IMR-90 (cell line): Measurements from ENCODE around the gene TUBGCP6. TPM values are rescaled to one million over a fixed set of nuclear protein-coding genes. Genes with fewer than 3 reads are reported as not detected.

Experiments used
- ATAC-seq: fragments of 200-7000 bp; cut with Tn5 transposase; 2 replicates; pipeline ENCODE4 v1.9.1; 2020; ENCODE audit warnings: low read depth, mild to moderate bottlenecking, moderate library complexity
- BruUV-seq: library from RNA; stranded (reverse); fragments of 400-500 nt; replicated peaks from 2 replicates; lab custom pipeline; 2021; lab: Mats Ljungman, UMichigan
- CTCF ChIA-PET: fragments of 300-600 bp; formaldehyde crosslinking; extraction: SDS; loops from one replicate; lab custom pipeline; 2021; ENCODE audit warnings: antibody characterized with exemption; lab: Yijun Ruan, JAX
- POLR2A ChIA-PET: fragments of 300-600 bp; sonication (Branson Sonifier 250); formaldehyde crosslinking; loops from one replicate; lab custom pipeline; 2022; ENCODE audit warnings: antibody characterized with exemption; ENCODE audit not compliant: unreplicated experiment; lab: Charles Lee
- DNase-seq: peaks from one replicate; pipeline ENCODE4 v3.0.0; 2013
- H2AFZ ChIP-seq: replicated peaks from 2 replicates; pipeline ENCODE3; 2013; ENCODE audit warnings: low read length, mild to moderate bottlenecking; ENCODE audit not compliant: poor library complexity
- H2AK5ac ChIP-seq: 2 replicates; pipeline ENCODE4 v1.6.1; 2013; ENCODE audit warnings: low read depth, low read length, inconsistent platforms
- H2AK9ac ChIP-seq: replicated peaks from 2 replicates; pipeline ENCODE3; 2013; ENCODE audit warnings: mild to moderate bottlenecking, low read depth, low read length, moderate library complexity; ENCODE audit not compliant: poor library complexity
- H2BK120ac ChIP-seq: 2 replicates; pipeline ENCODE4 v1.6.1; 2013; ENCODE audit warnings: low read depth, low read length, inconsistent platforms
- H2BK15ac ChIP-seq: 3 replicates; pipeline ENCODE4 v1.6.1; 2013; ENCODE audit warnings: low read depth, low read length, inconsistent platforms
- H2BK20ac ChIP-seq: 2 replicates; pipeline ENCODE4 v1.6.1; 2013; ENCODE audit warnings: low read depth, mild to moderate bottlenecking, inconsistent platforms, low read length, moderate library complexity
- H2BK5ac ChIP-seq: 2 replicates; pipeline ENCODE4 v1.6.1; 2013; ENCODE audit warnings: mild to moderate bottlenecking, low read depth, low read length, inconsistent platforms; ENCODE audit not compliant: poor library complexity, severe bottlenecking
- H3K14ac ChIP-seq: replicated peaks from 2 replicates; pipeline ENCODE4 v1.6.1; 2013; ENCODE audit warnings: low read depth, low read length, inconsistent platforms
- H3K18ac ChIP-seq: 2 replicates; pipeline ENCODE4 v1.6.1; 2013; ENCODE audit warnings: low read depth, low read length, control low read depth
- H3K23ac ChIP-seq: 2 replicates; pipeline ENCODE4 v1.6.1; 2013; ENCODE audit warnings: low read depth, low read length, inconsistent platforms
- H3K27ac ChIP-seq: 2 replicates; pipeline ENCODE4 v1.5.1; 2013; ENCODE audit warnings: mild to moderate bottlenecking, control low read depth, low read length; ENCODE audit not compliant: insufficient read depth
- H3K27me3 ChIP-seq: 2 replicates; pipeline ENCODE4 v1.6.1; 2013; ENCODE audit warnings: low read length; ENCODE audit not compliant: control insufficient read depth, insufficient read depth
- H3K36me3 ChIP-seq: 2 replicates; pipeline ENCODE4 v1.6.1; 2013; ENCODE audit warnings: low read length, mixed read lengths; ENCODE audit not compliant: control insufficient read depth, insufficient read depth
- H3K4ac ChIP-seq: 2 replicates; pipeline ENCODE4 v1.6.1; 2013; ENCODE audit warnings: low read depth, low read length, inconsistent platforms
- H3K4me1 ChIP-seq: 2 replicates; pipeline ENCODE4 v1.6.1; 2013; ENCODE audit warnings: low read length, mixed read lengths; ENCODE audit not compliant: control insufficient read depth, insufficient read depth
- H3K4me2 ChIP-seq: 2 replicates; pipeline ENCODE4 v1.6.1; 2013; ENCODE audit warnings: low read depth, mild to moderate bottlenecking, control low read depth, low read length, moderate library complexity
- H3K4me3 ChIP-seq: 2 replicates; pipeline ENCODE4 v1.5.1; 2013; ENCODE audit warnings: low read depth, mild to moderate bottlenecking, control low read depth, low read length, moderate library complexity; ENCODE audit not compliant: insufficient read depth
- H3K56ac ChIP-seq: 2 replicates; pipeline ENCODE4 v1.6.1; 2013; ENCODE audit warnings: low read length, inconsistent platforms; ENCODE audit not compliant: insufficient read depth; ENCODE audit errors: extremely low read depth
- H3K79me1 ChIP-seq, 2 experiments: 2 replicates each; pipeline ENCODE4 v1.6.1; 2013; ENCODE audit warnings: low read length in 2 of 2, inconsistent platforms in 1 of 2, low read depth in 1 of 2
- H3K9ac ChIP-seq: 2 replicates; pipeline ENCODE4 v1.6.1; 2013; ENCODE audit warnings: low read depth, low read length, control low read depth
- H3K9me1 ChIP-seq: 2 replicates; pipeline ENCODE4 v1.6.1; 2013; ENCODE audit warnings: low read length, inconsistent platforms; ENCODE audit not compliant: insufficient read depth
- H3K9me3 ChIP-seq: 2 replicates; pipeline ENCODE4 v1.6.1; 2013; ENCODE audit warnings: low read length; ENCODE audit not compliant: control insufficient read depth, insufficient read depth
- H4K20me1 ChIP-seq: 2 replicates; pipeline ENCODE4 v1.6.1; 2013; ENCODE audit warnings: low read length, inconsistent platforms; ENCODE audit not compliant: insufficient read depth
- H4K5ac ChIP-seq: 2 replicates; pipeline ENCODE4 v1.6.1; 2013; ENCODE audit warnings: mild to moderate bottlenecking, low read depth, low read length, control low read depth
- H4K8ac ChIP-seq, 2 experiments: 2 replicates each; pipeline ENCODE4 v1.6.1; 2013; ENCODE audit warnings: low read depth in 2 of 2, low read length in 2 of 2, control low read depth in 1 of 2, inconsistent platforms in 1 of 2
- H4K91ac ChIP-seq: 2 replicates; pipeline ENCODE4 v1.6.1; 2013; ENCODE audit warnings: low read depth, low read length, inconsistent platforms; ENCODE audit not compliant: insufficient read depth
- BHLHE40 ChIP-seq: fragments of 150-350 bp; IDR thresholded peaks from 2 replicates; pipeline ENCODE4 v1.6.1; 2016; ENCODE audit warnings: mild to moderate bottlenecking, low read depth, low read length
- MAFK ChIP-seq: IDR thresholded peaks from 2 replicates; pipeline ENCODE4 v1.6.1; 2012; ENCODE audit warnings: low read depth, low read length, improper control_type of control experiment
- MAZ ChIP-seq: IDR thresholded peaks from 2 replicates; pipeline ENCODE4 v1.6.1; 2012; ENCODE audit warnings: low read depth, mild to moderate bottlenecking, low read length, improper control_type of control experiment, moderate library complexity, borderline replicate concordance
- POLR2A ChIP-seq: IDR thresholded peaks from 2 replicates; pipeline ENCODE4 v1.6.1; 2012; ENCODE audit warnings: mild to moderate bottlenecking, low read depth, low read length
- WGBS, 2 experiments: methylation state at CpG; one replicate each; pipeline versions ENCODE4 v1.1.5 to v1.1.7; 2013; ENCODE audit warnings: missing lambda C conversion rate in 2 of 2; ENCODE audit not compliant: insufficient read length in 1 of 2; ENCODE audit errors: extremely low coverage in 2 of 2; 5-methylcytosine and 5-hydroxymethylcytosine counted together
- dilution Hi-C: fragments of 300-500 bp; cut with HindIII; formaldehyde crosslinking; loops from one replicate; pipeline ENCODE4 v1.14.3; 2018; ENCODE audit warnings: low sequenced_read_pairs; ENCODE audit not compliant: unreplicated experiment
- in situ Hi-C: fragments of 300-500 bp; cut with MboI; formaldehyde crosslinking; loops from 3 replicates; pipeline ENCODE4 v1.14.3; 2019; ENCODE audit warnings: low sequenced_read_pairs, inconsistent platforms, mixed read lengths
- intact Hi-C: fragments of 100-400 bp; cut with micrococcal nuclease; formaldehyde crosslinking; loops from 2 replicates; pipeline ENCODE4 v1.10.0; 2022
- polyA plus RNA-seq, 3 experiments: library from polyadenylated mRNA; depleted of rRNA; stranded (reverse); fragments of >200 nt; gene quantifications; 2 replicates each; pipeline ENCODE4 v1.2.3, GENCODE V29; 2012; ENCODE audit warnings: low replicate concordance in 1 of 3
- total RNA-seq: library from RNA; depleted of rRNA; stranded (reverse); fragments of >200 nt; gene quantifications from 2 replicates; pipeline ENCODE4 v1.2.3, GENCODE V29; 2012

Gene TUBGCP6
- total and polyA plus RNA-seq, 2 of the 4 experiments (the other 2 are of a cell fraction): 10.8 to 28.6 TPM

GRCh38 chr22:50224071-50224470 lies 20.8 kb downstream of the TUBGCP6 start:
- Histone ChIP-seq H3K36me3 (peaks cover 65% of the 10 kb centered on the region), H2AK5ac (no peak overlapping the region), H3K14ac (no peak overlapping the region), H3K9me3 (no peaks in the 10 kb centered on the region), H4K91ac (no peak overlapping the region), H2BK120ac (no peak overlapping the region), H2AK9ac (no peak overlapping the region), H3K9me1 (peaks cover 3% of the 10 kb centered on the region; the same call in 1 of the 2 replicates), H3K4me3 (no peak overlapping the region), H3K79me1 (peaks cover 4 to 17% of the 10 kb centered on the region in 2 experiments; a peak in 2 of 4 replicates), H4K20me1 (peaks cover 12% of the 10 kb centered on the region), H3K4me2 (no peak overlapping the region), H3K18ac (no peak overlapping the region), H3K27me3 (no peaks in the 10 kb centered on the region), H4K8ac (no peak overlapping the region), H2AFZ (no peak overlapping the region), H2BK15ac (no peak overlapping the region), H2BK20ac (no peak overlapping the region), H3K23ac (no peak overlapping the region), H4K5ac (no peak overlapping the region), H3K9ac (no peak overlapping the region), H3K27ac (no peak overlapping the region), H3K4ac (no peak overlapping the region), H3K56ac (no peak overlapping the region), H2BK5ac (no peak overlapping the region), H3K4me1 (no peaks in the 10 kb centered on the region)
- no TSS peak for BruUV-seq
- in situ Hi-C loops (loop anchor here (25.0 kb wide), 1 partner anchor 412 kb away; no protein-coding TSS in a partner anchor), dilution Hi-C loops (no loop called here), intact Hi-C loops (no loop called here)
- ATAC-seq (no peak), DNase-seq (no peak)
- 88% methylated on average over 8 of the region's 16 CpGs; no CpG with 5 or more reads in 1 of the 2 experiments for WGBS, 2 experiments
- ChIA-PET POLR2A (no interaction called here), CTCF (no interaction called here)
- TF ChIP-seq MAFK: no peak
- no peak for TF ChIP-seq BHLHE40
- TF ChIP-seq POLR2A: no peak
- no peak for TF ChIP-seq MAZ
